NOMO-1 (cell line): ENCODE data around the gene GAS2L1.

Experiments
- DNase-seq, 2 experiments: peaks; one replicate each; lab custom pipeline; 2025; ENCODE audit not compliant: unreplicated experiment in 2 of 2; lab: John Stamatoyannopoulos, UW

The GAS2L1 gene

DNA sequence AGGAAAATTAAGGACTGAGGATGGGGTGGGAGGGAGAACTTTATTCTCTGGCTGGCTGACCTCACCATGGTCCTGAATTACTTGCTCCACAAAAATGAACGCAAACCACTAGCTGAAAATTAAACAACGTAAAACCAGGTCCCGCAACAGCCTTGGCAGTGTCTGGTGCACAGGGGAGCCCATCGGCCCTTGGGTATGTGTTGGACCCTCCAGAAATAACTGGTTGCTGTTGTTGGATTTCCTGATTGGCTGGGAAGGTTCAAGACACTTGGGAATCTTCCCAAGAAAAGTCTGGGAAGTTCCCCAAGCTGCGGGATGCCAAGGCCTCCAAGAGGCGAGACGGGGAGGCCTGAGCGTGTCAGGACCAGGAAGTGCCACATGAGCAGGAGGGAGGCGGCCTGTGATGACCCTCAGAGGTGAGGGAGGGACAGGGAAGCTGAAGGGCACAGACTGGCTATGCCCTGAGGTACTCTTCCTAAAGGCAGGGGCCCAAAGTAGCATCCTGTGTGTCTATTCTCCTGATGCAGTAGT is 19.4 kb downstream of the GAS2L1 start:
- DNase-seq, result no peak

DNA sequence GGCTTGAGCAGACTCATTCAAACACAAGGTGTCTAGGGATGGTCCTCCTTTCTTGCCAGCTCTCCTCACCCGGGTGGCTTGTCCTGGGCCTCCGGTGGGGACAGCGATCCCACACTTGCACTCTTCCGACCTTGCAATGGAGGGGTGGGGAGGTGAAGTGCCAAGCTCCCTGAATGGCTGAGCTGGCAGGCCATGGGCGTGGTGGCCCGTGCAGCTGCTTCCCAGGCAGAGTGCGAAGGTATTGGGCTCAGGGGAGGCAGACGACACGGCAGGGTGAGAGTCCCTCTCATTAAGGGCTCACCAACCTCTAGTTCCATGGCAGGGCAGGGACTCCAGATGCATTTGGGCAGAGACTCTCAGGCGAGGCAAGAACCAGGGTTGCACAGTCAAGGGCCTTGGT is 20.0 kb downstream of the GAS2L1 start:
- no peak for DNase-seq

DNA sequence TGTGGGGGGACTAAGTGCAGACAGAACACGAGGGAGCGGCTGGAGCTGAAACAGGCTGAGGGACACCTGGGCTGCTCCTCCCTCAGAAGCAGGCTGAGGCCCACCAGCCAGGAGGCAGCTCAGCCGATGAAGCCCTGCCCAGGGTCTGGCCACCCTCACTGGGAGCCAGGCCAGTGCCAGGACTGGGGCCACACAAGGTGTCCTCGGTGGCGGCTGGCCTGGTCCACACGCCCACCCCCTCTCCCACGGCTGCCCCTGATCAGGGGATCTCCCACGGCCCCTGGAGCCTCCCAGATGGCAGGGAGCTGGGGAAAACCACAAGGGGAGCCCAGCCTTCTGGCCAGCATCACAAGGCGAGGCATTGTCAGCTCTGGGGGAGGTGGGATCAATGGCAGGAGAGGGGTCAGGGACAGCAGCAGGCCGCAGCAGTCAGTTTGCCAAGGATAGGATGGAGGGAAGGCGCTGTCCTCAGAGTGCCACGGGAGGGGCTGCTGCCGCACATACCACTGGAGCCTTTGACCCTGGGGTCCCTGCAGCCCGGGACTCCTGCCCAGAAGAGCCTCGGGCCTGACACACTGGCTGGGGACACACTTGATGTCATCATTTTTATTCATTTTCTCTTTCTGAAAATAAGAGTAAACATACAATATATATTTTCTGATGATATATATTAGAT is 20.8 kb downstream of the GAS2L1 start:
- DNase-seq, result no peak

DNA sequence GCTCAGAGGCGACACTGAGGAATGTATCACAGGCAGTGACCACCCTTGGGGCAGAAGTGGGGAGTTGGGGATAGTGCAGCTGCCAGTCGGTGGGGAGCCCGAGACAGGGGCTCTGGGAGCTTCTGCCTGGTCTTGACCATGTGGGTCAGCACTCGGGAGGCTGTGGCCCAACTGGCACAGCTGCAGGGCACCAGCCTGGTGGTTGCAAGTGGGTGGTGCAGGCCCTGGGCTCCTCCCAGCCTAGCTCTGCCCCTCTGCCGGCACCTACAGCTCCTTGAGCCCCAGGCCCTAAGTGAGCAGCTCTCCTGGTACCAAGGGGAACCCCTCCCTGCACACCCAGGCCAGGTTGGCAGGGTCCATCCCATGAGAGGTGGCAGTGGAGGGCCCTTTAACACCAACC is 21.6 kb downstream of the GAS2L1 start:
- DNase-seq, result no peak

DNA sequence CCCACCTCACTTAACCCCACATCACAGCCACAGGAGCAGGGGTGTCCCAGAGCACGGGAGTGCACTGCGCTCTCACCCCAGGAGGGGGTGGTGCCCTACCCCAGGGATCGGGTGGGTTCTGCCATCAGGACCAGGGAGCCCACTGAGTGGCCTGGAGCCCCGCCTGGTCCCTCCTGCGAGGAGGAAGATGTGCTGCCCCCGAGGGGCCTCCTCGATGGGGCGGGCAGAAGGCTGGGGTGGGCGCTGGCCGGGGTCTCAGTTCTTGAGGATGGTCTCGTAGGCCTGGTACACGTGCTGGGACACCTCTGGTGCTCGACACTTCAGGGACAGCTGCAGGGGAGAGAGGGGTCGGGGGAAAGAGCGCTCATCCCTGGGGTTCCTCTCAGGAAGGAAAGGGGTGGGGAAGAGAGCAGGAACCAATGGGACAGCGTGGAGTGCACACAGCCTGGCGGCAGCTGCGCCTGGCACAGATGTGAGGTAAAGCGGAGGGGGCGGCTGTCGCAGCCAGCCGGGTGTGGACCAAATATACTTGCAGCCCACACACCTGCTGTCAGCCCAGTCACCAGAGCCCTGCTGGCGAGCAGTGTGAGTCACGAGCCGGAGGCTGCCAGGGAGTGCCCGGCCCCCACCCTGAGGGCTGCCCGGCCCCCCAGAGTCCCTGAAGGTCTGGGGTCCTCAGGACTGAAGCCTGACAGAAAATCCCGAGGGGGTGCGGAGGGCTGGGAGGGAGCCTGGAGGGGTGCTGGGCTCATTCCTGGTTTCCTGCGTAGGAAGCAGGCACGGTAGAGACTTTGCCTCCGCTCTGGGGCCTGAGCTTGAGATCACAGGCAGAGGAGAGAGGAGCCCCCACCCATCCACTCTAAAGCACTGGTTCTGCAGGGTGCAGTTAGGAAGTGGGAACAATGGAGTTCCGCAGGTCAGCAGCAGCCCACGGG is 22.4 kb downstream of the GAS2L1 start:
- DNase-seq, result no peak

DNA sequence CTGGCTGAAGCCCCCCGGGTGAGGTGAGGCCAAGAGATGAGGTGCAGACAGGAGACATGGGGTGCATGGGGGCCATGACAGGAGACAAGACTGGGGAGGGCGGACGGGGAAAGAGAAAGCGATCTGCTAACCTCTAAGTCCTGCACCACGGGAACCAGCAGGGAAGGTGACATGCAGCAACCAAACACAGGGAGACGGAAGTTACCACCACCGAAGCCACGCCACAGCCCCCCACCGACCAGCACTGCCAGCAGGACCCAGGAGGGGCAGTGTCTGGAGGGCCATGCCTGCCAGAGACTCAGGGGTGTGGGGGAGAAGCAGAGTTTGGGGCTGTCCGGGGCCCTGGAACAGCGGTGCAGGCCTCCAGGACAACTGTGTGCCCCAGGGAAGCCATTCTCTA is 23.1 kb downstream of the GAS2L1 start:
- no peak for DNase-seq

DNA sequence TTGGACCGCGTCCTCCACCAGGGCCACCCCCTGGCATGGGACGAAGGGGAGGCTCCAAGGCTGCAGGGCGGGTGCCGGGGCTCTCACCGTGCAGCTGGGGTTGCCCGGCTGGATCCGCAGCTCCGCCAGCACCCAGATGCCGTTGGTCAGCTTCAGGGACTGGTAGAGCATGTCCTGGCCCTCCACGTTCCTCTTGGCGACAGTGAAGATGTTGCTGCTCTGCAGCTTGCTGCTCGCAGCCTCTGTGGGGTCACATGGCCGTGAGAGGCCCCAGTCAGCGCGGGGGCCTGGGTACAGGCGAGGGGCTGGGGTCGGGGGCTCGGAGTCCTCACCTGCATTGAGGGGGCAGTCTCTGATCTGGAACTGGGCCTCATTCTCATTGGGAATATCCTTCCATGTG is 23.8 kb downstream of the GAS2L1 start:
- no peak for DNase-seq

DNA sequence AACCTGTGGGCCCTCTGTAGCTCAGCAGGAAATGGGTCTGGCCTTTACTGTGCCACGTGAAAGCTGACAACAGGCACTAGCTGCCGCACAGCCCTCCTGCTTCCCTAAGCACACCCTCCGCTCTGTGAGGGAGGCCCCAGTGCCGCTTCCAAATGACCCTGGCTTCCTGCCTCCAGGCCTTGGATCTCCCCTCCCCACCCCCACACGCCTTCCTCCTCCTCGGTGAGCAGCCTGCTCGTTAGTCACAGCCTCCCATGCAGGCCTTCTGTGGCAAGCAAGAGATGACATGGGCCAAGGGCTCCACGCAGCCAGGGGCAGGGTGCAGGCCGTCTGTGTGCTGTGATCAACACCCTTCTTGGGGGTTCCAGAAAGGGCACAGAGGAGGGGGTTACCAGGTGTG is 24.3 kb downstream of the GAS2L1 start:
- peak; percentile 98 to 100 for DNase-seq

DNA sequence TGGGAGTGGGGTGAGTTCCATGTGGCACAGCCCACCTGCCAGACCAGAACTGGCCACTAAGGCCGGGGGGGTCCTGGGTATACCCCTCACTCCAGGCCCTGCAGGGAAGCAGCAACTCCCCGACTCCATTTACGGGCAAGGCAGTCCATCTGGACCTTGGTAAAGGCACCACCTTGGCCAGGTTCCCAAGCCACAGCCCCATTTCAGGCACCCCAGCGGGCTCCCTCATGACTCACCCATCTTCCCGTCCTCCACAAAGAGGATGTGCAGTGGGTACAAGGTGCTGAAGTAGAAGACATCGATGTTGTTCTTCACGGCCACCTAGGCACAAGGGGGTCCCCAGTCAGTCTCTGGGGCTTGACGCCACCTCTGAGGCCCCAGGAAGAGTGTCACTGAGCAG is 24.8 kb downstream of the GAS2L1 start:
- no peak for DNase-seq

DNA sequence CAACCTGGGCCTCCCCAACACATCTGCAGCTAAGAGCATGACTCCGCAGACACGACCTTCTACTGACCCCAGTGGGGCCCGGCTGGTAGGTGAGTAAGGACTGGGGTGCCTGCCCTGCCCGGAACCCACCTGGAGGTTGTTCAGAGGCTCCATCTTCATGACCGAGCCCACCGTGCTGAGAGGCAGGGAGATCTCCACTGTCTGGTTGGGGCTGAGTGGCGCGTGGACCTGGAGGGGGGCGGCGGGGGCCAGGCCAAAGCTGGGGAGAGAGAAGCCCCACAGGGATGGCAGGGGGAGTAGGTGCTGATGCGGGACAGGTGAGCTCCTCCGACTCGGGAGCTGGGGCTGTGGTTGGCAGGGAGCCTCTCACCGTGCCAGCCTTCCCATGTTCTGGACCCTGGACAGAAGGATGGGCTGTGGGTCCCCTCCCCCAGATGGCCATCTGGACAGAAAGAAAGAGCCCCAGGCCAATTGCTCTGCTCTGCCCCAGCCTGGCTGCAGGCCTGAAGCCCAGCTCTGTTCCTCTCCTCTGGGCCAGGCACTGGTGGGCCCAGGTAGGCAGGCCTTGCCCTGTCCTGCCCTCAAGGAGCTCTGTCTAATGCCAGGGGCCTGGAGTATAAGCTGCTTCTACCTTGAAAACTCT is 25.3 kb downstream of the GAS2L1 start:
- DNase-seq, result no peak

DNA sequence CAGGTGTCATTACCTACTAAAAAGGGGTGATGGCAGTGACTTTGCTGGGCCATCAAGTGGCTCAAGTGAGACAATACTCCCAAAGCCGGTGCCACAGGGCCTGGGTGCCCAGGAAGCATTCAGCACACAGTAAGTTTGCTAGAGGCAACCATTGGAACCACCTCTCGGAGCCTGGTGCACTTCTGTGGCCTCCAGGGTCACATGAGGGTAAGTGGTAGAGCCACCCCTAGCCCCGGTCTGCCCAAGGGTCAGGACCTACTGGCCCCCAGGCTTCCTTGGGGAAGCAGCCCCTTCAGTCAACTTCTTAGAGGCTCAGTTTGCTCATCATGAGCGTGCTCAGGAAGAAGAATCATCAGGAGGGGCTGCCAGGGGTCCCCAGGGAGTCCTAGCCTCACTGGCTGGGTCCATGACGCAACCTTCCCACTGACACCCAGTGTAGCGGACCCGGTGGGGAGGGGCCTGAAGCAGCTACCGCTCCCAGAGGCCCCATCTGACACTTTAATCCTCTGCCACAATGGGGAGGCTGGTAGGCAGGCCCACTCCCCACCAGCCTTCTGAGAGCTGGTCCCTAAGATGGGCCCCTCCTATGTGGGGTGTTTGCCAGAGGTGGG is 26.5 kb downstream of the GAS2L1 start:
- DNase-seq, result no peak

DNA sequence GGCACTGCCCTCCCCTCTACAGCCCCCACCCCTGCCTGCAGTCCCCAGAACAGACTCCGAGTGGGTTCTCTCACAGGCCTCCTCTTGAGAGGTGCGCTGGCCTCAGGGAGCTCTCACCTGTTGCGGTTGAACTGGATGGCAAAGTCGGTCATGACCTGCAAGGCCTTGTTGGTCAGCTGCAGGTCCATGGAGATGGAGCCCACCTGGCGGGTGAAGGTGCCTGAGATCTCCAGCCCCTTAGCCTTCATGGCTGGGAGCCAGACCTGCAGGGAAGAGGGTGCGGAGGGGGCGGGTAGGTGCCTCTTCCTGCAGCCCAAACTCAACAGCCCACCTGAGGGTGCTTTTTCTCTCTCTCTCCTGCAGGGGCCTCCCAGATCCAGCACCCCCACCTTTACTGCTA is 27.7 kb downstream of the GAS2L1 start:
- DNase-seq, result no peak

DNA sequence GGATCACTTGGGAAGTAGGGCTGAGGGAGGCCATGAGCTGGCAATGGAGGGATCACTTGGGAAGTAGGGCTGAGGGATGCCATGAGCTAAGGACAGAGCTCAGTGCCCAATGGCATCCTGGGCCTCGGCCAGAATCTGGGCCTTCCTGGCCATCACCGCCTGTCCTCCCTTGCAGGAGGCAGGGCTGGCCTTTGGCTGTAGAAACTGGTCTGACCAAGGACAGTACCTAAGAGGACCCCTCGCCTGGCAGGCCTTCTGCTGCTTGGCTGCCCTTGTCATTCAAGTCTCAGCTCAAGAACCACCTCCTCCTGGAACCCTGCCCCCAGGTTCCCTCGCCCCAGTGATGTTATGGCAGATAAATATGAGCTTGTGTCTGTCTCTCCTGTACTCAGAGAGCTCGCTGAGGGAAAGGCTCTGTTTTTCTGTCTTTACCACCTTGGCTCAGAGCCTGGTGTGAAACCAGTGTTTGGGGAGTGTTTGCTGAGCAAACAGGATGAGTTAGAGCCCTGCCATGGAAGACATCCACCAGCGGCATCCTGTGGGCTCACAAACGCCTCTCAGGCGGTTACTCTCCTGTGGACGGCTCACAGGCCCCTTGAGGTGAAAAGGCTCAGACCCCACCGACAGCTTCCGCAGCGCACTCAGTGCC is 28.4 kb downstream of the GAS2L1 start:
- no peak for DNase-seq

DNA sequence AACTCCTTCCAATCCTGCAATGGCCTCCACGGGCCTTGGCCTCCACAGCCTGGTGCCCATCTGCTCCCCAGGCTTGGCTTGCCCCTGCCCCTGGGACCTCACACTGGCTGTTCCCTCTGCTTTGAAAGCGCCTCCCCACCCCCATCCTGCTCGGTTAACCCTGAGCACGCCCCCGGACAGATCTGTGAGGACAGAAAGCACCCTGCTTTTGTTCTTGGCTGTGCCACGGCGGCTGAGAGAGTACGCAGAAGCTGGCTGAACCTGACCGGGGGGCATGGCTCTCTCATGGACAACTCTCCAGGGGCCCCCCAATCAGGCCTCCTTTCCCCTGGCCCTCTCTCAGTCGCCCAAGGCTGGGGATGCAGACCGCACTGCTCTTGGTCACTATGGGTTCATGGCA is 29.2 kb downstream of the GAS2L1 start:
- DNase-seq, result no peak

DNA sequence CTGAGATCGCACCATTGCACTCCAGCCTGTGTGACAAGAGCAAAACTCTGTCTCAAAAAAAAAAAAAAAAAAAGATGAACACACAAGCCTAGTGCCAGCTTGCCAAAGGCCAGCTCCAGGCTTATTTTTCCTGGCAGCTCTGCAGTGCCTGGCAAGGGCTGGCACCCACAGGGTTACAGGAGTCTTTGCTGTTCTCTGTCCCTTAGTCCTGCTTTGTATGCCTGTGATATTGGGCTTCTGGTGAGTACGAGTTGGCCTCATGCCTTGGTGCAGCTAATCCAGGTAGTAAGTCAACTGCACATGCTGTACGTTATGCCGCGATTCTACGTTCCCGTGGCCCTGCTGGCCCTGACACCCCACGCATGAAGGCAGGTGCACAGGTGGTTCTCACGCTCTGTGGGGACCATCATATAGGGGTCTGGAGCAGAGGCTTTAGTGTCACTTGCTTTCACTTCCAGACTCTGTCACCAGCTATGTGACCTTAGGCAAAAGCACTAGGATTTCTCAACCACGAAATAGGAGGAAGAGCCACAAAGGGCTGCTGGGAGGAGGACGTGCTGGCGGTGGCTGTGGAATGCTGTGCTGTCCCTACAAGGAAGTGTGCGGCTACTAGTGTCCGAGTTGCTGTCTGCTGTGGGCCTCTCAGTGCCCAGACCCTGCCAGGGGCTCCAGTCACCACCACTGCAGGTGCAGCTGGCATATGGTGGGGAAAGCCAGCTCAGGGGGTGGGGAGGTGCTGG is 30.5 kb downstream of the GAS2L1 start:
- no peak for DNase-seq

DNA sequence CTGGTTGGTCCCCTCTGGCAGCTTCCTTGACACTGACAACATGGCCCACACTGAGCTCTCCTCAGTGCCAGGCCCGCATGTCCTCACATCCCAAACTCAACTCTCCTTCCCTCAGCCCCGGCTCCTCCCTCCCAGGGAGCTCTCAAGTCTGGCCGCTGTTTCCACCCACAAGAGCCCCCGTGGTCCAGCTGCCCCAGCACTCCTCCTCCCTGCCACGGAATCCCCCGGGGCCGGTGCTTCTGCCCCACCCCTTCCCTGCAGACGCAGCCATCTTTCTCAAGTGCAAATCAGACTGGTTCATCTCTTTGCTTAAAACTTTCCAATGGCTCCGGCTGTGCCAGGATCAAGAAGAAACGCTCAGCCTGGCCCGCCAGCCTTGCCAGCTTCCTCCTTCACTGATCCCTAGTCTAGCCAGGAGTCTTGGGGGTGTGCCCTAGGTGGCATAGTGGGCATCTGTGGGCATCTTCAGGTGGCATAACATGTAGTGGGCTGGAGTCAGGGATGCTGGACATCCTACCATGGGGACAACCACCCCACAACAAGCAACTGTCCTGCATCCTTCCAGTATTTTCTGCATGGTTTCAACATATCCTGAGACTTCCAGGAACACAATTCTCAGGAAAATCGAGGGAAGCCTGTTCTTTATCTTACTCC is 31.3 kb downstream of the GAS2L1 start:
- no peak for DNase-seq

DNA sequence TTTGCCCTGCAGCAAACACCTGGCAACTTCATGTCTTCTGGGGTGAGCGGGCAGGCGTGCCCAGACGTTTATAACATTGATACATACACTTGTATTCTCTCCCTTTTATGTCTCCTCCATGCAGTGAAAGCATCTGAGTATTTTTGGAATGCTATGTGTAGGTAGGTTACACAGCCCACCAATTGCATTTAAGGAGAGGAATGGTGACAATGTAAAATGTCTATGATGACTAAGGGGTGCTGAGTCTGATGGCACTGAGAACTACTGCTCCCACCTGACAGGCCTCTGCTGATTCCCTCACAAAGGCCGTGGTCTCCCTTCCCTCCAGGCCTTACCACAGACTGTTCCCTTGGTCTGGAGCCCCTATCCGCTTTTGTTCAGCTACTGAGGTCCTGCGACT is 31.9 kb downstream of the GAS2L1 start:
- DNase-seq, result no peak

DNA sequence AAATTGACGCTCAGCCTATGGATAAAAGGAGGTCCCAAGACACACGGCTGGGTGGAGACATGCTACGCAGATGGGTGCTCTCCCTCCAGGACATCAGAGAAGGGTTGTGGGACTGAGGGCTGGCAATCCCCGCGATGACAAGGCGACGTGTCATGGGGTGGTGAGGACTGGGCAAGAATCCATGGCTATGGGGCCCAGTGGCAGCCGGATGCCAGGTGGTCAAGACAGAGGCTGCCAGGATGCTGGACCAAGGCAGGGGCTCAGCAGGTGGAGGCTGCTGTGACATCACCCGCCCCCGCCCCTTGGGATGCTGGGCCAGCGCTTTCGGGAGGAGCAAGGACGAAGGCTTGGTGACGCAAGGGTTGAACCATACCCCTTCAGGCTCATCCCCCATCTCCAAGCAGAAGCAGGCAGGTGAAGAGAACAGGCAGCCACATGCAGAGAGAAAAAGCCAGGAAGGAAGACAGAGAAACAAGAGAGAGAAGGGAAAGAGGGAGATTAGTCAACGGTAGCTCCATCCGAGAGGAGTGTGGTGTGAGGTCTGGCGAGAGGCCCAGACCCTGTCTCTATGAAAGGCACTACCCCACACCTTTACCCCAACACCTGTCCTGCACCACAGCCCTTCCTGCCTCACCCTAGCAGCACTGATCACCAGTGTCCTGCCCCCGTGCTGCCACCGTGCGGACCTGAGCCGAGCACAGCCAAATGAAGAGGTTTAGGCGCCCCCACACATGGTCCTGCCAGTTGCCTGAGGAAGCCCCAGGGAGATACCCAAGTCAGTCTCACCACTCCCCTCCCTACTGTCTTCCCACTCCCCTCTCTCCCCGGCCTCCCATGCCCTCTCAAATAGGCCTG is 33.2 kb downstream of the GAS2L1 start:
- DNase-seq, result no peak
